PFSK-1 (cell line): Measurements from ENCODE around the gene RFTN1.

Experiments
- FOXP2 ChIP-seq: optimal IDR thresholded peaks from 2 replicates; pipeline ENCODE3; 2011; ENCODE audit warnings: borderline replicate concordance, control low read depth, inconsistent platforms; ENCODE audit not compliant: insufficient read depth; ENCODE audit errors: extremely low read length, extremely low read depth
- POLR2AphosphoS5 ChIP-seq: IDR thresholded peaks from 2 replicates; pipeline ENCODE4 v1.6.1; 2012; ENCODE audit warnings: low read depth, mild to moderate bottlenecking, control low read depth, low read length, moderate library complexity
- REST ChIP-seq, 2 experiments: IDR thresholded peaks; 2 replicates each; pipeline versions ENCODE4 v1.6.1 to v1.8.0; 2011 to 2012; ENCODE audit warnings: low read depth in 2 of 2, low read length in 2 of 2, control low read depth in 1 of 2, inconsistent platforms in 1 of 2, mild to moderate bottlenecking in 1 of 2, moderate library complexity in 1 of 2; ENCODE audit not compliant: insufficient read depth in 1 of 2
- SIN3A ChIP-seq: IDR thresholded peaks from 2 replicates; pipeline ENCODE4 v1.6.1; 2012; ENCODE audit warnings: mild to moderate bottlenecking, low read length, moderate library complexity, borderline replicate concordance; ENCODE audit not compliant: insufficient read depth
- TAF1 ChIP-seq: IDR thresholded peaks from 2 replicates; pipeline ENCODE4 v1.6.1; 2012; ENCODE audit warnings: low read length, control low read depth, borderline replicate concordance; ENCODE audit not compliant: insufficient read depth

Gene RFTN1

GRCh38 chr3:16494814-16495431 lies 18.6 kb downstream of the RFTN1 start:
- TF ChIP-seq TAF1 (no peak), POLR2AphosphoS5 (no peak), FOXP2 (no peak), REST (IDR thresholded peaks at IDR 0.05; ENCODE audit: insufficient read depth in 1 of 2, low read depth in 2 of 2, low read length in 2 of 2) (no peak), SIN3A (no peak)

GRCh38 chr3:16494094-16494493 lies 19.4 kb downstream of the RFTN1 start:
- TF ChIP-seq FOXP2 (no peak), SIN3A (no peak), POLR2AphosphoS5 (no peak), TAF1 (no peak), REST (IDR thresholded peaks at IDR 0.05; ENCODE audit: insufficient read depth in 1 of 2, low read depth in 2 of 2, low read length in 2 of 2) (no peak)

- TF ChIP-seq TAF1 (no peak), FOXP2 (no peak), SIN3A (no peak), REST (IDR thresholded peaks at IDR 0.05; ENCODE audit: insufficient read depth in 1 of 2, low read depth in 2 of 2, low read length in 2 of 2) (no peak), POLR2AphosphoS5 (no peak)
Measured at GRCh38 chr3:16490062-16490619, 23.4 kb downstream of the RFTN1 start.

GRCh38 chr3:16488637-16489036 lies 24.9 kb downstream of the RFTN1 start:
- TF ChIP-seq FOXP2 (no peak), SIN3A (no peak), POLR2AphosphoS5 (no peak), TAF1 (no peak), REST (IDR thresholded peaks at IDR 0.05; ENCODE audit: insufficient read depth in 1 of 2, low read depth in 2 of 2, low read length in 2 of 2) (no peak)

GRCh38 chr3:16487511-16488175 lies 25.9 kb downstream of the RFTN1 start:
- TF ChIP-seq TAF1, result no peak
- TF ChIP-seq SIN3A, result no peak
- TF ChIP-seq FOXP2, result no peak
- TF ChIP-seq POLR2AphosphoS5, result no peak
- TF ChIP-seq REST (IDR thresholded peaks at IDR 0.05; ENCODE audit: insufficient read depth in 1 of 2, low read depth in 2 of 2, low read length in 2 of 2), result no peak
